HepG2 (cell line): Measurements from ENCODE around the gene OR14A16. TPM values are rescaled to one million over a fixed set of nuclear protein-coding genes. Genes with fewer than 3 reads are reported as not detected.

ENCODE experiments used
- AKNA ChIP-seq: sonication (generic); formaldehyde crosslinking; IDR thresholded peaks from 2 replicates; pipeline ENCODE4 v1.4.0; 2020; ENCODE audit warnings: missing genetic modification reagents, borderline replicate concordance
- CREM ChIP-seq, 2 experiments: sonication (generic) in 1 of 2; formaldehyde crosslinking in 1 of 2; IDR thresholded peaks; 2 replicates each; pipeline versions ENCODE4 v1.4.0 to v1.6.1; 2016 to 2020; ENCODE audit warnings: antibody characterized with exemption in 1 of 2, mild to moderate bottlenecking in 1 of 2, missing genetic modification reagents in 1 of 2
- GLMP ChIP-seq: sonication (generic); formaldehyde crosslinking; IDR thresholded peaks from 2 replicates; pipeline ENCODE4 v1.9.0; 2021; ENCODE audit warnings: missing genetic modification reagents, mild to moderate bottlenecking, borderline replicate concordance
- MATR3 ChIP-seq: sonication (generic); formaldehyde crosslinking; IDR thresholded peaks from 2 replicates; pipeline ENCODE4 v1.4.0; 2020; ENCODE audit warnings: missing genetic modification reagents
- MYNN ChIP-seq: sonication (generic); formaldehyde crosslinking; IDR thresholded peaks from 2 replicates; pipeline ENCODE4 v1.4.0; 2020; ENCODE audit warnings: mild to moderate bottlenecking, low read depth, missing genetic modification reagents
- RCOR2 ChIP-seq: IDR thresholded peaks from 2 replicates; pipeline ENCODE4 v1.6.1; 2016; ENCODE audit warnings: missing biosample characterization, missing genetic modification reagents
- TSC22D2 ChIP-seq: sonication (generic); formaldehyde crosslinking; IDR thresholded peaks from 2 replicates; pipeline ENCODE4 v1.5.1; 2020; ENCODE audit warnings: missing genetic modification reagents, mild to moderate bottlenecking, borderline replicate concordance
- ZNF251 ChIP-seq: sonication (generic); formaldehyde crosslinking; IDR thresholded peaks from 2 replicates; pipeline ENCODE4 v1.9.0; 2021; ENCODE audit warnings: mild to moderate bottlenecking, missing genetic modification reagents
- ZNF280B ChIP-seq: sonication (generic); formaldehyde crosslinking; IDR thresholded peaks from 2 replicates; pipeline ENCODE4 v1.5.0; 2020; ENCODE audit warnings: missing genetic modification reagents, mild to moderate bottlenecking, borderline replicate concordance
- ZNF572 ChIP-seq: sonication (generic); formaldehyde crosslinking; IDR thresholded peaks from 2 replicates; pipeline ENCODE4 v1.5.1; 2020; ENCODE audit warnings: mild to moderate bottlenecking, missing genetic modification reagents
- ZNF644 ChIP-seq: IDR thresholded peaks from 2 replicates; pipeline ENCODE4 v1.6.1; 2016; ENCODE audit warnings: low read depth
- polyA plus RNA-seq, 8 experiments: library from polyadenylated mRNA; depleted of rRNA in 3 of 8; stranded (reverse) in 7 of 8; unstranded in 1 of 8; fragments of >200 nt; fragmentation: Illumina TruSeq in 4 of 8; extraction: Trizol in 4 of 8; gene quantifications; 2 replicates each; pipeline versions ENCODE4 v1.2.1 to v1.2.3, GENCODE V29; 2011 to 2016; ENCODE audit warnings: low read depth in 4 of 8, missing spikeins in 1 of 8, mixed read lengths in 1 of 8; ENCODE audit not compliant: insufficient read depth in 1 of 8
- total RNA-seq, 5 experiments: library from RNA; depleted of rRNA; stranded (reverse); fragments of >200 nt; fragmentation: Illumina TruSeq; extraction: Trizol; gene quantifications; 2 replicates each; pipeline ENCODE4 v1.2.3, GENCODE V29; 2016; ENCODE audit warnings: low read depth in 1 of 5

Gene OR14A16
- total and polyA plus RNA-seq, 2 of the 13 experiments (the other 11 are each of a cell fraction or from before 2014, with no cell fraction given) = not detected

- TF ChIP-seq AKNA (CRISPR knock-in tag) (no peak), MATR3 (no peak), RCOR2 (no peak), ZNF280B (CRISPR knock-in tag) (no peak), ZNF251 (no peak), GLMP (CRISPR knock-in tag) (no peak), MYNN (CRISPR knock-in tag) (no peak), TSC22D2 (CRISPR knock-in tag) (no peak), ZNF644 (CRISPR knock-in tag) (no peak), CREM (IDR thresholded peaks at IDR 0.05) (no peak), CREM (CRISPR knock-in tag; IDR thresholded peaks at IDR 0.05) (no peak), ZNF572 (no peak)
These were observed 41.5 kb upstream of the OR14A16 start (continued) for GRCh38 chr1:247865416-247865815.
